Daoy (cell line): ENCODE results near the gene NTNG1. TPM values are rescaled to one million over a fixed set of nuclear protein-coding genes. Genes with fewer than 3 reads are reported as not detected.

Experiments used
- DNase-seq: peaks from one replicate; pipeline ENCODE4 v3.0.0-alpha.2; 2015; ENCODE audit warnings: low read depth
- total RNA-seq: library from RNA; depleted of rRNA; stranded (reverse); fragments of >200 nt; shearing (Covaris generic); gene quantifications from 2 replicates; pipeline ENCODE4 v1.2.3, GENCODE V29; 2014; rRNA removed

NTNG1 gene
- 3.2 and 3.4 TPM in 2 replicates for total RNA-seq

DNA sequence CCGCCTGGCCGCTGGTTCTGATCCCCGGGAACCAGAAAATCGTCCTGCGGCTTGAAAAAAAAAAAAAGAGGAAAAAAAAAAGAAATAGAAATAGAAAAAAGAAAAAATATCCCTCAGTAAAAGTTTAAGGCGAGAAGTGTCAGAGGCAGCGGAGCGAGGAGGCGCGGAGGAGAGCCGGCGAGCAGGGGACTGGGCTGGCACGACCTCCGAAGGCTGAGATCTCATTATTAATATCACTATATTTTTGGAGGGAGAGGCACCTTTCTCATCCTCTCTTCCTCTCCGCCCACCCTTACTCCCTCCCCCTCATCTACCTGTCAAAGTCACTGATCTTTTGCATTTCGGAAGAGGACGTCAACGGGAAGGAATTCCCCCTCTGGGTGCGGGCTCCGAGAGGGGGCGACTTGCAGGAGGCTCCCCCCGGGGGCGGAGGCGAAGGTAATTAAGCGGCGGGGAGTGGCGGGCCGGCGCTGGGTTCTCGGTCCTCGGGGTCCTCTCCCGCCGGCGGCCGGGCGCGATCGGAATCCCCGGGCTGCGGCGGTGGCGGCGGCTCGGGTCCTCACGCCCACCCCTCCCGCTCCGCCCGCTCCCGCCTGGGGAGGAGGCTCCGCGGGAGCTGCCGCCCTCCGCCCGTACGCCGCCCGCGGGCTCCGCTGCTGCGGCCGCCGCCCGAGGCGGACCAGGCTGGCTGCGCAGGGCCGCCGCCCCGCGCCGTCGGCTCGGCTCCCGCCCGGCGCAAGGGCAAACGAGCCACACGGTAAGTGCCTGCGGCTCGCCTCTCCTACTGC lies at the start of gene NTNG1:
Gene NTNG1 (plus strand): TSS at position 337 of the 788 bp plus-strand sequence.
- peak; percentile 52 for DNase-seq

DNA sequence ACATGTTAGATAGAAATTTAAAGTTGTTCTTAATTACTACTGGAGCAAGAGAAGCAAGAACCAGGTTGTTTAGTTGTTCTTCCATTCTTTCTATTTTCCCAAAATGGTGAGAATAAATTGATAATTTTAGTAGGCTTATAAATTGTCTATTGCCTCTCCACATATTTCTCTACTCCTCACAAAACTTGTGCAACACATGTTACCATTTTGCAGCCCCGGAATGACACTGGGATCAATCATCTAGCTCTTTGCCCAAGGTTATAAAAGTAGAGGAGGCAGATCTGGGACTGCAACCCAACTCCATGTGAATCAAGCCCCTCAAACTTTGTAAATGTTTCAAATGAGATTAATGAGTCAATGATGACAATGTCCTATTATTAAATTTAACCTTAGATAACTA lies 49.4 kb upstream of the NTNG1 start:
- no peak for DNase-seq

DNA sequence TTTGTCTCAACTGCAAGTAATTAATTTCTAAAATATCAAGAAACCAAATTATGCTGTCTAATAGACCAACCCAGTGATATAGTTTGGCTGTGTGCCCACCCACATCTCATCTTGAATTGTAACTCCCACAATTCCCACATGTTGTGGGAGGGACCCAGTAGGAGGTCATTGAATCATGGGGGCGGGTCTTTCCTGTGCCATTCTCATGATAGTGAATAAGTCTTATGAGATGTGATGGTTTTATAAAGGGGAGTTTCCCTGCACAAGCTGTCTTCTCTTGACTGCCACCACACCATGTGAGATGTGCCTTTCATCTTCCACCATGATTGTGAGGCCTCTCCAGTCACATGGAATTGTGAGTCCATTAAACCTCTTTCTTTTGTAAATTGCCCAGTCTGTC lies 47.4 kb upstream of the NTNG1 start:
- peak; percentile 56 for DNase-seq

DNA sequence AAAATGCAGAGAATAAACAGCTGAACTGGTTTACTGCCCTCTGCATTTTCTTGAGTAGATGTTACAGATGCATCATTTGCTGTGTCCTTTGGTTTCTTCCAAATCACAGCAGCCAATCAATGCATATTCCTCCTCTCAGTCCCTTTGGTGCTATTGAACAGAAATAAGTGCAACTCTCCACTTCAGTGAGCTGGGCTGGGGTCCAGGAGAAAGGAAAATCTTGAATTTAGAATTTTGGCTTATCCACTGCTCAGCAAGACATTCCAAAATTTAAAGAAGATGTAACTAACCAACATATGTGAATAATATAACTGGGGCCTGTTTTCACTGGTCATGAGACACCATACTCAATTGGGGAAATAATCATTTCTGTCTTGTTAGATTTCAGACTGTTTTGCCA lies 45.2 kb upstream of the NTNG1 start:
- no peak for DNase-seq

DNA sequence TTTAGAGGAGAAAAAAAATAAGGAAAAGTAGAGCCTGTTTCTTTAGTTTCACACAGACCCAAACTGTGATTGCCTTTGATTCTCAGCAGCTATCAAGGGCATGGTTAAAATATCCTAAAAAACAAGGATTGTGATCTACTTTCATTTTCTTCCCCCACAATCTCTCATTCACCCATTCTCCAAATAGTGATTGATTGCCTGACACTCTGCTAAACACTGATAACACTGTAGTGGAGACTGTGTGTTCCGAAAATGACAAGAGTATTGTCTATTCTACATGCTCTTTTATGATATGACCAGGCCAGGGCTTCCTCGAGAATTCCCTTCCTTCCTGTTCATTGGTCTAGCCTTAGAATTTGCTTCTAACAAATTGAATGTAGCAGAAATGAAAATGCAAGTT lies 44.1 kb upstream of the NTNG1 start:
- no peak for DNase-seq

DNA sequence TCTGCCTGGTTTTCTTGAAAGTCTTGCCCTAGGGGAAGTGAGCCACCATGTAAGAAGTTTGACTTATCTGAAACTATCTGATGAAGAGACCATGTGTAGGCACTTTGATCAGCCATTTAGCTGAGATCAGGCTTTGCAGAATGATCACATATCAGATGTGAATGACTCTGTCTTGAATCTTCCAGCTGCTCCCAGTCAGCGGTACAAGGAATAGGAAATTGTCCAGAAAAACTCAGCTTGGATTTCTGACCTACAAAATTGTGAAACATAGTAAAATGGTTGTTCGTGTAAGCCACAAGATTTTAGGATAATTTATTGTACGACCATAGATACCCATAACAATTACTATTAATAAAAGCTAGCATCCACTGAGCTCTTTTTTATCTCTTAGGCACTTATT lies 41.9 kb upstream of the NTNG1 start:
- no peak for DNase-seq

DNA sequence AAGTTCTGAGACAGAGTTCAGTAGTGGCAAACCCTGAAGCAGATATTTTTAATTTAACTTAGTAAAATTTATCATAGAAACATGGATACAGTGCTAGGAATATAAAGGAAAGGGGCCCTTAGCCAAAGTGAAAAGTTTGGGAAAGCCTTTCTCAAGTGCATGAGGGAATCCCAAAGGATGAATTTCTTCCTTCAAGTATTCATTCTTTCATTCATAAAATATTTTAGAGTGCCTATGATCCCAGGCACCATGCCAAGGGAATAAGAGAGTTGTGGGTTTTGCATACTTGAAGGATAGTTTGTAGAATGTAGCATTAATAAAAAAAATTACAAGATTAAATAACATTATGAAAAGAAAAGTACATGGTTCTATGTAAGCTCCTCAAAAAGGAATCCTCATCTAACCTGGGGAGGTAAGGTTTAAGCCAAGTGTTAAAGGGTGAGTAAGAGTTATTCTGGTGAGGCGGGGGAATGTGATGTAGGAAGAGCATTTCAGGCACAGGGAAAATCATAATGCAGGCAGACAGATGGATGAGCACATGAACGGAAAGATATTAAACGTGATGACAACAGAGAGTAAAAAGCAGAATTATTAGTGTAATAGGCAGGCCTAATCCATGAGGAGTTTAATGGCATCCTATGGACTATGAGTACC lies 40.4 kb upstream of the NTNG1 start:
- DNase-seq = no peak

DNA sequence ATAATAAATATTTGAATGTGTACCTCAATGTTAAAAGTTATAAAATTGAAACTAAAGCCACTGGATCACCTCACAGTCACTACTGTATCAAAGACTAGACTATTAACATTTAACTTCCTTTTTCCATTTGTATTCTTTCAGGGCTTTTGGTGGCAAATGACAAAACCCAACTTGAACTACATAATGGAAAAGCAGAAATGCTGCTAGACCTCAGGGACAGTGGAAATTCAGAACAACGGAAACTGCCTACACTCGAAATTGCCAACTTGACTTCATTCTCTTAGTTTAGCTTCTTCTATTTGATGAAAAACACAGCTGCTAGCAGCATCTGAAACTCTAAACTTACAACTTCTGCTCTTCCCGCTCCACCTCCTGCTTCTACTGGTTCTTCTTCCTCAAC lies 34.9 kb upstream of the NTNG1 start:
- DNase-seq = no peak

DNA sequence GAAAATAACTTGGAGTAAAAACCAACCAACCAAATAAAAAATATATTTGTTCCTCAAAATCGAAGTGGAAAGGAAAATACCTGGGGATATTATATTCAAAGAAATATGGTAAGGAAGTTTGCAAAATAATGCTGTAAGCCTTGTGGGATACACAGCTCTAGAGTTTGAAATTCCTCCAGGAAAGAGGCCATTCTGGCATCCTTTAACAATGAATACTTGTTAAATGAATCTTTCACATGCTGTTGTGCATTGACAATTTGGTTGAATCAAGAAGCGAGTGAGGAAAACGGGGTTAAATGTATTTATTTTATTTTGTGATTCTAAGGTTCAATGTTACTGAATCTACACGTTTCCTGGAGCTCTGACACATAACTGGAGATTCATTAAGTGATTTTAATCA lies 30.5 kb upstream of the NTNG1 start:
- DNase-seq = no peak

DNA sequence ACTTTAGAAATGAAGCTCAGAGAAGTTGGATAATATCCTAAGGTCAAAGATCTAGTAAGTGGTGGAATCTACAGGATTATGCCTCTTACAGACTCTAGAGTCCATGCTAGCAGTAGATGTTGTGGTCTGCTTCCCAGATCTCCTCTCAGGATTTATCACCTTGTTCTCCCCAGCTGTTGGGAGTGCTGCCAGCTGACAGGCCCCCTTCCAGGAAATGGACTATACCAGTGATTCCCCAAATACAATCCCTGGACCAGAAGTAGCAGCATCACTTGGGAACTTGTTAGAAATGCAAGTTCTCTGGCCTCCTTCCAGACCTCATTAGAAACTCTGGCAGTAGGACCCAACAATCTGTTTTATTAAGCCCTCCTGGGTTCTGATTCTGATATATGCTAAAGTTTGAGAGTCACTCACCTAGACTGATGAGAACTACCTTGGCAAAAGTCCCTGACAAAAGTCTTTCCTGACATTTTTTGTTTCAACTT lies 24.5 kb upstream of the NTNG1 start:
- no peak for DNase-seq

DNA sequence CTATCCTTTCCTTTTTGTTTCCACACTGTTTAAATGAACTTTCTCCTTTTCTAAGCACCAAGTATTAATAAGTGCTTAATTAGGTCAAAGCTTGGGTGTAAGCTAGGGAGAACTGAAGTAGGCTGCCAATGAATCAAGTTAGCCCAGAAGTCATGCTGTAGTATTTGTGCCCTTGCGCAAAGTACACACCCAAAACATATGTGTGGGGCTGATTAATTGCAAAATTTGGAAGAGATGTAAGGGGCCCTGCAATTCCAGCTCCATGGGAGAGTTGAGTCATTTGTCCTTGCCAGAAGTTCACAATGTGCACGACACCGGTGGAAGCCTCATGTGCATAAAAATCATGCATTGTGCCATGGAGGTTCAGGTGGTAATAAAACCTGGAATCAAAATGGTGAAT lies 18.6 kb upstream of the NTNG1 start:
- DNase-seq = no peak

DNA sequence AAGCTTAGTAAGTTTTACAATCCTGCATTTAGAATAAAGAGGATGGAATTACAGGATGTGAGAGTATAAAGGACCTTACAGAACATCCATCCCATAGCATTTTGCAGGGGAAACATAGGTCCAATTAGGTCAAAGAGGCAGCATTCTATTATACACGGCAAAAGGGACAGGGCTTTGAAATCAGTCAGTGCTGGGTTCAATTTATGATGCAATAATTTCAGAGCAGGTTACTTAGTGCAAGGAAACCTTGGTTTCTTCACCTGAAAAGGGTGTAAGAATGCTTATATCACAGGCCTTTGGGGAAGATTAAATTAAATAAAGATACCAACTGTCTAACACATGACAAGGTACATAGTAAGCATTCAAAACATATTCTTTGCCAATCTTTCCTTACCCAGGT lies 17.1 kb upstream of the NTNG1 start:
- DNase-seq = no peak

DNA sequence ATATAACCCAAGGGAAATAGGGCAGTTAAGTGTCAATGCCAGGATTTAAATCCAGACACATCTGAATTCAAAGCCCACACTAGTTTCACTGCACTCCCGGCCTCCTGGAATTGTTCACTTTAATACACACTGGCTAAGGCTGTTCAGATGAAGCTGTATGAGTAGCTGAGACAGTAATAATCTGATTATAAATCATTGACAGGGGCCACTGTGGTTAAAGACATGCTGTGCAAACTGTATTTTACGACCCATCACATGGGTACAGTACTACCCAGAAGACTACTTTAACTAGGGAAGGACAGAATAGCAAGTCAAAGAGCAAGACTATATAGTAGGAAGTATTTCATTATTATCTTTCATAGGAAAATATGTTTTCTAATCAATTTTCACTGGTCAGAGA lies 16.1 kb upstream of the NTNG1 start:
- no peak for DNase-seq

DNA sequence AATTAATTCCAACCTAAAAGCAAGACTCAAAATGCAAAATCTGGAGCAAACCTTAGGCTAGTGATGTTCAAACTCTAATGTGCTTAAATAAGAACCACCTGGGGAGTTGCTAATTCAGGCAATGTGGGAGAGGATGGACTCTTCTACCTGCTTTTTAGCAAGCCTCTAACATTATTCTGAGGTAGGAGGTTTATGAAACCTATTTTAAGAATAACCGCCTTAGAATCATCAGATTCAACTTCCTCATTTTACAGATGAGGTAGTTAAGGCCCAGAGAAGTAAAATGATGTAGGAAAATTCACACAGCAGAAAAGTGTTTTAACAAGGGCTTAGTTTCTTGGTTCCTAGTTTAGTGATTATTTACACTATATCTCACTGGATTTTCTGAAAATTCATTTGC lies 8.6 kb upstream of the NTNG1 start:
- no peak for DNase-seq

DNA sequence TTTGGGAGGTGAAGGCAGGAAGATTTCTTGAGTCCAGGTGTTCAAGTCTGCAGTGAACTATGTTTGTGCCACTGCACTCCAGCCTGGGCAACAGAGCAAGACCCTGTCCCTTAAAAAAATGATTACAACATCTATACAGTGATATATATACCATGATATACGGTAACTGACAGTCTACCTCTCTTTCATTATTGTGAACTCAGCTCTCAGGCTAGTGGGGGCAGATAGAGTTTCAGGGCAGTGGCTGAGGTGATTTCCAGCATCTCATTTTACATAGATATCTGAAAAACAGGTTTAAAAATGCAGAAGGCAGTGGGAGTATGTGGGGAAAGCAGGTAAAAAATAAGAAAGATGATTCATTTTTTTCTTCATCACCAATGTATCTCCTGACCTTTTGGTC lies 8.1 kb upstream of the NTNG1 start:
- DNase-seq = no peak

DNA sequence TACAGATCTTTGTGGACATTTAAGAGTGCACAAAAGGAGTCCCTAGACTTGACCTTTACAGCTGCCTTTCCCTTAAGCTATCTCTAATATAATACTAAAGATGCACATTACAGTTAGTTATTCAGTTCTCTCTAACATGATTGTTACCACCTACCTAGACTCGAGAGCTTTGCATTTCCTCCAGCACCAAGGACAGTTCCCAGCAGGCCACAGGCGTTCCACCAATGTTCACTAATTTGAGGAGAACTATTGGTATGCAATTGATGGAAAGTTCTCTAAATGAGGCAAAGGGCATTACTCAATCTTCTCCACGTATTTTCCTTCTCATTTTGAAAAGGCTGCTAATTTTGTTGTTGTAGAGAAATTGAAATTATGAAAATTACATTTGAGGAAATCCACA lies 5.4 kb upstream of the NTNG1 start:
- peak; percentile 40 for DNase-seq

DNA sequence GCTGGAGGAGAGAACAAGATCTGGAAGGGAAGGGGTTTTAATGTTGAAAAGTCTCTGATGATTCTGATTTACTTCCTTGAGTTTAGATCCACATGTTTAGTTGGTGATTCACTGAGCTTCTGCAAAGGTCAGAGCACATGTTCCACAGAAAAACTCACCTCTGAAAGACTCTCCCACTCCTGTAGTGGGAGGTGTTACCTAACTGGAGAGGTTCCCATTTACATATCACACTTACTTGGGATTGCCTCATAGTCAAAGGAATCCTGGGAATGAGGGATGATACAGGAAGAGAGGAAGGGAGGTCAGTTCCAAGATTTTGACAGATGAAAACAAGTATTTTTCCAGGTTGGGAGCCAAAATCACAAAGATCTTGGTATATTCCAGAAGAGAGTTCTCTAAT lies 2.7 kb upstream of the NTNG1 start:
- peak; percentile 8 for DNase-seq

DNA sequence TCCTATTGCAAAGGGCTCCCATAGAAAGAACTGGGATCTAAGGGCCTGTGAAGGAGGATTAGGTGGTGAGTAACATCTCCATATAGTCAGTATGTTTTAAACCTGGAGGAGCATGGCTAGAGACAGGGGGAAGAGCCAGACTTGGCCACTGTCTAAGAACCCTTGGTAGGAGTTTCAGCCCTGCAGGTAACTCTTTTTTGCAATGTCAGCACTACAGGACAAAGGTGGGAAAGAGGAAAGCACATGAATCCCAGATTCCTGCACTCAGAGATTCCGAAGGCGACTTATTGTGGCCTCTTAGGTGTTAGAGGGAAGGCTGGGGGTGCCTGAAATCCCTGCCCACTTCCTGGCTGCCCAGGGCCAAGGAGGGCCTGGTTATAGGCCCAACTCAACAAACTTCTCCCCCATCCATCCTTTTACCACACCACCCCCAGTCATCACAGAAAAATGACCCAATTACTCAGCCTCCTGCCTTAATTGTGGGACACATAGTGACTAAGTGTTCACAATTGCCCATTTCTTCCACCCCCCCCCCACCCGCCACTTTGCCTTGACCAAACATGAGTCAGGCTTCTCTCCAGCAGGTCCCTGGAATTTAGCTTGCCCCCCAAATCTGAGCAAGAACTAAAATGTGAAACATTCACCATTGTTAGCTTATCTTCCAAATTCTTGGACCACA lies 1.9 kb upstream of the NTNG1 start:
- DNase-seq = peak; percentile 85

DNA sequence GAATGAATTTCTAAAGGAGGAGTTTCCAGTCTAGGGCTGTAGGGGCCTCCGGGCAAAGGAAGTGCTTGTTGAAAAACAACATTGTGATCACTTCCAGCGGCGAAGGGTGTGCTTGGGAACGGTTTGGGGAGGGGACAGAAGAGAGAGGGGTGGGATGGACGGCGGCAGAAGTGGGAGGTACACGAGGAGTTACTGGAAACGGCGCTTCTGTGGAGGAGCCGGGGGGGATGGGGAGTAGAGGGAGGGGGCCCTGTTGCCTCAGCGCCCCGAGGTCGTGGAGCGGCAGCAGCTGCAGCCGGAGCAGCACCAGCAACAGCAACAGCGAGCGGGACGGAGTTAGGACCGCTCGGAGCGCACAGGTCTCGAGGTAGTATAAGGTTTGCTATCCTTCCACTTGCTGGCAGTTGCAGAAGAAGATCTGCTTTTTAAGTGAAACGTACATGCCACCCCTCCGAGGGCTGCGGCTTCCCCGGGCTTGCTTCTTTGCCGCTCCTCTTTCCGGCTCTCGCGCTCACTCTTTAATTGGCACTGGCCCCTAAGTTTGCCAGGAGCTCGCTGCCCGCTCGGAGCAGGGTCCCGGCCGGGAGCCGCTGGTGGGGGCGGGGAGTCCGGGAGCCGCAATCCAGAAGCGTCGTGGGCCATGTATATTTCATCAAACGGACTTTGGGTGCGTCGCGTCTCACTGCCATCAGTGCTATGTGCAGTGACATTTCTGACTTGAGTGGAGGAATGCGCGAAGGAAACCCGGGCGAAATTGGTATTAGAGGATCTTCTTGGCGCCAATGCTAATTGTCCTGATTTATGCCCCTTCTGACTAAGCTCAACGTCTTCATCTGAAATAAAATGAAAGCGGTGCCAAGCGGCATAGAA lies 771 bp upstream of the NTNG1 start:
- DNase-seq = peak; percentile 82

DNA sequence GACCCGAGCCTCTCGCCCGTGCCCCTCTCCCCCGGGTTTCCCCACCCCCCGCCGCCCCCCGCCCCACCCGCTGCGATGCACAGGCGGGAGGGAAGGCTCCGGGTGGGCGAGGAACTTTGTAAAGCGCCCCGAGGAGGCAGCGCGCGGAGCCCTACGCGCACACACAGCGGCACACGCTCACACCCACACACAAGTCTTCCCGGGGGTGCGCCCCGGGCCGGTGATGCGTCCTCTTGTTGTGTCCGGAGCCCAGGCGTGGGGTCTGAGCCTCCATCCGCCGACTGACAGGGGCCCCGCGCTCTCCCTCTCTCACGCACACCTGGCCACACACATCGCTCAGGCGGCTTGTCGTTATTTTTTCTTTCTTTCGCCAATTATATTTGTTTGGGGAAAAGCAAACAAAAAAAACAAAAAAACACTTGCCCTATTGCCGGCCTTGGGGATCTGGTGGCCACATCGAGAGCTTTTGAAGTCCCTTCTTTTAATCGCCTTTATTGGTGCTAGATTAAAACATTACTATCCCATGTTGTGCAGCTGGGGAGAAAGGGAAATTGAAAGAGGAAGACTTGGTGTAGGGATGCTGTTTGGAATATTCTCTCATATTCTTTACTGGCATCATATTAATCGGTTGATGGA lies 770 bp downstream of the NTNG1 start:
- DNase-seq = peak; percentile 47

DNA sequence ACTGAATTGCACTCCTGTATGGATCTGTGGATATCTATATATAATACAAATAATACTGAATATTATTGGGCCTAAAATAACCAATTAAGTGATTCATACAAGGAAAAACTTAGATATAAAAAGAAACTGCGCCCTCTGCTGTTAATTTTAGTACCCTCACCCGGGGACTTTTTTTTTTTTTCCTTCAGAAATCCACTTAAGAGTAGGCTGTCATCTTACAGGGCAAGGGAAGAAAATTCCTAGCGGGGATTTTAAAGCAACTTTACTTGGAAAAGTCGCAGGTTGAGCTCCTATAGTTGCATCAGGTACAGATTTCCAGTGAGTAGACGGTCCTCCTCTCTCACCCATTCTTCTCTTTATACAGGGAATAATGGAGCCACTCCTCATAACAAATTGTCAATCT lies 1.3 kb downstream of the NTNG1 start:
- peak; percentile 27 for DNase-seq
